Liver (tissue), 3 donors: ENCODE measurements around the gene LATS2.

Experiments used
- CTCF ChIP-seq: fragments of 150-350 bp; IDR thresholded peaks from 2 replicates; pipeline ENCODE4 v1.5.1; 2017; ENCODE audit warnings: improper control_type of control experiment, low read depth, low read length; ENCODE audit not compliant: missing input control
- GABPA ChIP-seq, 2 donors: IDR thresholded peaks in 1 of 2; conservative IDR thresholded peaks in 1 of 2; 2 replicates each; pipeline ENCODE4 v1.6.1; 2016; ENCODE audit warnings: antibody characterized with exemption in 2 of 2, mild to moderate bottlenecking in 1 of 2, moderate library complexity in 1 of 2
- YY1 ChIP-seq: IDR thresholded peaks from 2 replicates; pipeline ENCODE4 v1.6.1; 2016; ENCODE audit warnings: antibody characterized with exemption, mild to moderate bottlenecking
- TF ChIP-seq, protein P1 (sequence below): IDR thresholded peaks from 2 replicates; pipeline ENCODE4 v1.6.1; 2016; ENCODE audit warnings: antibody characterized with exemption, mild to moderate bottlenecking
- donor health status: healthy.
- donor health status: healthy.

GRCh38 chr13:21061029-21061763, at the start of gene LATS2:
- TF ChIP-seq, protein P1, sequence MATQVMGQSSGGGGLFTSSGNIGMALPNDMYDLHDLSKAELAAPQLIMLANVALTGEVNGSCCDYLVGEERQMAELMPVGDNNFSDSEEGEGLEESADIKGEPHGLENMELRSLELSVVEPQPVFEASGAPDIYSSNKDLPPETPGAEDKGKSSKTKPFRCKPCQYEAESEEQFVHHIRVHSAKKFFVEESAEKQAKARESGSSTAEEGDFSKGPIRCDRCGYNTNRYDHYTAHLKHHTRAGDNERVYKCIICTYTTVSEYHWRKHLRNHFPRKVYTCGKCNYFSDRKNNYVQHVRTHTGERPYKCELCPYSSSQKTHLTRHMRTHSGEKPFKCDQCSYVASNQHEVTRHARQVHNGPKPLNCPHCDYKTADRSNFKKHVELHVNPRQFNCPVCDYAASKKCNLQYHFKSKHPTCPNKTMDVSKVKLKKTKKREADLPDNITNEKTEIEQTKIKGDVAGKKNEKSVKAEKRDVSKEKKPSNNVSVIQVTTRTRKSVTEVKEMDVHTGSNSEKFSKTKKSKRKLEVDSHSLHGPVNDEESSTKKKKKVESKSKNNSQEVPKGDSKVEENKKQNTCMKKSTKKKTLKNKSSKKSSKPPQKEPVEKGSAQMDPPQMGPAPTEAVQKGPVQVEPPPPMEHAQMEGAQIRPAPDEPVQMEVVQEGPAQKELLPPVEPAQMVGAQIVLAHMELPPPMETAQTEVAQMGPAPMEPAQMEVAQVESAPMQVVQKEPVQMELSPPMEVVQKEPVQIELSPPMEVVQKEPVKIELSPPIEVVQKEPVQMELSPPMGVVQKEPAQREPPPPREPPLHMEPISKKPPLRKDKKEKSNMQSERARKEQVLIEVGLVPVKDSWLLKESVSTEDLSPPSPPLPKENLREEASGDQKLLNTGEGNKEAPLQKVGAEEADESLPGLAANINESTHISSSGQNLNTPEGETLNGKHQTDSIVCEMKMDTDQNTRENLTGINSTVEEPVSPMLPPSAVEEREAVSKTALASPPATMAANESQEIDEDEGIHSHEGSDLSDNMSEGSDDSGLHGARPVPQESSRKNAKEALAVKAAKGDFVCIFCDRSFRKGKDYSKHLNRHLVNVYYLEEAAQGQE: peak; percentile 45
- TF ChIP-seq CTCF (peak; percentile 13), YY1 (no peak), GABPA (IDR thresholded peaks at IDR 0.05 in 1 of 2, conservative IDR thresholded peaks at IDR 0.05 in 1 of 2) (no peak)
